ENCODE measurements around the gene MARS1.
"Not testable (repeated sequence)": the region's sequence is repeated elsewhere in the genome, so short reads cannot be mapped to it uniquely, and the experiment has no call there.

Gene MARS1

DNA sequence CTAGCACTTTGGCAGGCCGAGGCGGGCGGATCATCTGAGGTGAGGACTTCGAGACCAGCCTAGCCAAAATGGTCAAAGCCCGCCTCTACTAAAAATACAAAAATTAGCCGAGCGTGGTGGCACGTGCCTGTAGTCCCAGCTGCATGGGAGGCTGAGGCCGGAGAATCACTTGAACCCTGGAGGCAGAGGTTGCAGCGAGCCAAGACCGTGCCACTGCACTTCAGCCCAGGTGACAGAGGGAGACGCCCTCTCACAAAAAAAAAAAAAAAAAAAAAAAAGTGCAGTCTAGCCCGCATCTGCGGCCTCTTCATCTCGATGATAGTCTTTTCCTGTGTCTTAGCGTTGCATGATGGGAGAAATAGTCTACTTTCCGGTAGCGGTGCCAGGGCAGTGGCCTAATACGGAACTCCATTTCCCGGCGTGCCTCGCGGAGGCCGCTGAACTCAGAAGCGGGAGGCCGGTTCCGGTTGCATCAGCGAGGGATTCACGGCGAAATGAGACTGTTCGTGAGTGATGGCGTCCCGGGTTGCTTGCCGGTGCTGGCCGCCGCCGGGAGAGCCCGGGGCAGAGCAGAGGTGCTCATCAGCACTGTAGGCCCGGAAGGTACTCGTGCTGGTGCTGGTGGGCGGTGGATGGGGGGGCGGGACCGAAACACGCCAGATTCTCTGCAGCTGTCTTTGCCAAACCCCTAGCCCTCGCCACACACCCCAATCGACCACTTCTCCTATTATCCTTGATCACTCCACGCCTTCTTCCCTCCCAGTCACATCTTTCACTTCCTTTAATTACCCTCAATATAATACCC is at the start of gene MARS1:
MARS1 (plus strand) TSS at position 472 of the 805 bp plus-strand sequence; CDS start at position 495, 23 bp downstream.
- peak; percentile 95 to 98 for DNase-seq

DNA sequence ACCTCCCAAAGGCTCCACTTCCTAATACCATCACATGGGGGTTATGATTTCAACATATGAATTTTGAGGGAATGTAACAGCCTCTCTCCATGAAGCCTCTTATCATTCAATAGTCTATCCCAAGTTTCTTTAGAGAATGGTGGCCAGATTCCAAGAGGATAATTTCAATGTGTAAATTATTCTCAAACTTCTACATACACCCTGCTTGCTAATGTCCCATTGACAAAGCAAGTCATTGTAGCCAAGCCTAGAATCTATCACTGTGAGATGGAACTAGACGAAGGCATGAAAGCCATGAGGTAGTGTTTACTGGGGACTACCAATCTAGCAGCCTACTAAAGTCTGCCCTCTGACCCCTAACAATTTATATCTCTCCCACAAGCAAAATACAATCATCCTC is 49.5 kb upstream of the MARS1 start:
- DNase-seq, result no peak

DNA sequence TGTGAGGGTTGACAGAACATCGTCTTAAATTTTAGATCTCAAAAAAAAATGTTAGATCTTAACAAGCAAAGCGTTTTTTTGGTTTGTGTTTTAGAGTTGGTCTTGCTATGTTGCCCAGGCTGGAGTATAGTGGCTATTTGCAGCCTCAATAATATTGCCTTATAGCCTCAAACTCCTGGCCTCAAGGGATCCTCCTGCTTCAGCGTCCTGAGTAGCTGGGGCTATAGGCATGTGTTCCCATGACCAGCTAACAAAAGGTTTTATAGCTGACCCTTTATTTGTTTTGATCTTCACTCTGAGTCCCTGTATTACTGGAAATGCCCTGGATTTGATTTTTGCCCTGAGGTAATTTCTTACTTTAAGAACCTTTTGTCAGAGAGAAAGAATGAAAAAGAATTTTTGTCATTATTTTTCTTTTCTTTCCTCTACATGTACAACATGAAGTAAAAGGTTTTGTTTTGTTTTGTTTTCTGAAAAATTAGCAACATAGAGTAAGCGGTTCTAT is 48.1 kb upstream of the MARS1 start:
- no peak for DNase-seq

DNA sequence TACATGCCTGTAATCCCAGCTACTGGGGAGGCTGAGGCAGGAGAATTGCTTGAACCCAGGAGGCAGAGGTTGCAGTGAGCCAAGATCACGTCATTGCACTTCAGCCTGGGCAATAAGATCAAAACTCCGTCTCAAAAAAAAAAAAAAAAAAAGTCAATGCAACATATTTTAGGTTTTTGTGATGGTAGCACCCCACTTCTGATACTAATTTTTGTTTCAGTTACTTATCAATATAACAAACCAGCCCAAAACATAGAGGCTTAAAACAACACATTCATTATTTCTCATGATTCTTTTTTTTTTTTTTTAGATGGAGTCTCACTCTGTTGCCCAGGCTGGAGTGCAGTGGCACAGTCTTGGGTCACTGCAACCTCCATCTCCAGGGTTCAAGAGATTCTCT is 46.5 kb upstream of the MARS1 start:
- DNase-seq, result not testable (repeated sequence)

DNA sequence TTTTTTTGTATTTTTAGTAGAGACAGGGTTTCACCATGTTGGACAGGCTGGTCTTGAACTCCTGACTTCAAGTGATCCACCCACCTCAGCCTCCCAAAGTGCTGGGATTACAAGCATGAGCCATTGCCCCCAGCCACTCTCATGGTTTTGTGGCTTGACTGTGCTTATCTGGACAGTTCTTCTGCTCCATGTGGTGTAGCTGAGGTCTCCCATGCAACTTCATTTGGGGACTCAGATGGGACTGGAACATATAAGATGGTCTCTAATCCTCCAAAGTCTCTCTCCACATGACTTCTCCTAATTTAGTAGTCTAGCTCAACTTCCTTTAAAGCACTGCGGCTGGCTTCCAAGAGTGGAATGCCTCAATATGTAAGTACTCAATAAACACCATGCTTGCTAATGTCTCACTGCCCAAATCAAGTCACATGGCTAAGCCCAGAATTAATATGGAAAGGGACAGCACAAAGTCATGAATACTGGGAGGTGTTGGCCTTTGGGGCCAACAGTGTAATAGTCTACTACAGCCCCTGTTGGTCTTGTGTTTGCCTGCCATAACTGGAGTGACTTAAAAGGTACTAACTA is 45.9 kb upstream of the MARS1 start:
- DNase-seq, result no peak

DNA sequence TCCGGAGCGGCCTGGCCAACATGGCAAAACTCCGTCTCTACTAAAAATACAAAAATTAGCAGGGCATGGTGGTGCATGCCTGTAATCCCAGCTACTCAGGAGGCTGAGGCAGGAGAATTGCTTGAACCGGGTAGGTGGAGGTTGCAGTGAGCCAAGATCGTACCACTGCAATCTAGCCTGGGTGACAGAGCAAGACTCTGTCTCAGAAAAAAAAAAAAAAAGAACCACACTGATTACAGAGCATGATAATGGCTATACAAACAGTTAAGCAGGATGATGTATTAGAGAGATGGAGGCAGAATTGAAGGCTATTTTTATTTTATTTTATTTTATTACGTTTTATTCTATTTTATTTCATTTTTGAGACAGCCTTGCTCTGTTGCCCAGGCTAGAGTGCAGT is 43.5 kb upstream of the MARS1 start:
- DNase-seq, result not testable (repeated sequence)

DNA sequence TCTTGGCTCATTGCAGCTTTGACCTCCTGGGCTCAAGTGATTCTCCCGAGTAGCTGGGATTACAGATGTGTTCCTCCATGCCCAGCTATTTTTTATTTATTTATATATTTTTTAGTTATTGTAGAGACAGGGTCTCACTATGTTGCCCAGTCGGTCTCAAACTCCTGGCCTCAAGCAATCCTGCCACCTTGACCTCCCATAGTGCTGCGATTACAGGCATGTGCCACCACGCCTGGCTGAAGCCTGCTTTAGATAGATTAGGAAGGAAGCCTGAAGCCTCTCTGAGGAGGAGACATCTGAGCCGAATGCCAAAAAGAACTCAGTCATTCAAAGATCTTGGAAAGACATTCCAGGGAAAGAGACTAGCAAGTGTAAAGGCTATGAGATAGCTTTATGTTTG is 43.1 kb upstream of the MARS1 start:
- DNase-seq, result no peak

DNA sequence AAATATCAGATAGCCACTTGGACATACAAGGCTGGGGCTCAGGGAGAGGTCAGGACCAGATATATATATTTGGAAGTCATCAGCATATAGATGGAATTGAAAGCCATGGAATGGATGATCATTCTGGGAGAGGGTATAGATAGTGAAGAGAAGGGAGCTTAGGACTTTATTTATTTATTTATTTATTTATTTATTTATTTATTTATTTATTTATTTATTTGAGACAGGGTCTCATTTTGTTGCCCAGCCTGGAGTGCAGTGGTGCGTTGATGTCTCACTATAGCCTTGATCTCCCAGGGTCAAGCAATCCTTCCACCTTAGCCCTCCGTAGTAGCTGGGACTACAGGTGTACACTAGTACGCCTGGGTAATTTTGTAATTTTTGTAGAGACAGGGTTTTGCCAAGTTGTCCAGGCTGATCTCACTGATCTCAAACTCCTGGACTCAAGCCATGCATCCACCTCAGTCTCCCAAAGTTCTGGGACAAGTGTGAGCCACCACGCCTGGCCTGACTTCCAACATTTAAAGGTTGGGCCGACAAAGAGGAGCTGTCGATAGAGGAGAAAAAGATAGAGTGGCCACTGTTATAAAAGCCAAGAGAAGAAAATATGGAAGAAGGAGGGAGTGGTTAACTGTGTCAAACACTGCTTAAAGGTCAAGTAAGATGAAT is 41.4 kb upstream of the MARS1 start:
- no peak for DNase-seq

DNA sequence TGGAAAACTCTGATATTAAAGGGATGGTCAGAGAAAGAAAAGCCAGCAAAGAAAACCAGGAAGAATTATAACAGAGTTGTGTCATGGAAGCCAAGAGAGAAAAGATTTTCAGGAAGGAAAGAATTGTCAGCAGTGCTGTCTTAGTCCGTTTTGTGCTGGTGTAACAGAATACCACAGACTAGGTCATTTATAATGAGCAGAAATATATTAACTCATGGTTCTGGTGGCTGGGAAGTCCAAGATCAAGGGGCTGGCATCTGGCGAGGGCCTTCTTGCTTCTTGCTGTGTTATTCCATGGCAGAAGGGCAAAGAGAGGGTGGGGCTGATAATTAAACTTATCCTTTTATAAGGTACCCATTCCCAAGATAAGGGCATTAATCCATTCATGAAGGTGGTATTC is 39.2 kb upstream of the MARS1 start:
- DNase-seq, result no peak

DNA sequence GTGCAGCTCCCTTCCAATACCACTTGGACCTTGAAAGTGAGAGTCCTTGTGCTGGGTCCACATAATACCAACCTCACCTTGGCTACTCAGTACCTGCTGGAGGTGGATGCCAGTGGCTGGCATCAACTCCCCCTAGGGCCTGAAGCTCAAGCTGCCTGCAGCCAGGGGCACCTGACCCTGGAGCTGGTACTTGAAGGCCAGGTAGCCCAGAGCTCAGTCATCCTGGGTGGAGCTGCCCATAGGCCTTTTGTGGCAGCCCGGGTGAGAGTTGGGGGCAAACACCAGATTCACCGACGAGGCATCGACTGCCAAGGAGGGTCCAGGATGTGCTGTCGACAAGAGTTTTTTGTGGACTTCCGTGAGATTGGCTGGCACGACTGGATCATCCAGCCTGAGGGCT is 38.5 kb upstream of the MARS1 start:
- no peak for DNase-seq

DNA sequence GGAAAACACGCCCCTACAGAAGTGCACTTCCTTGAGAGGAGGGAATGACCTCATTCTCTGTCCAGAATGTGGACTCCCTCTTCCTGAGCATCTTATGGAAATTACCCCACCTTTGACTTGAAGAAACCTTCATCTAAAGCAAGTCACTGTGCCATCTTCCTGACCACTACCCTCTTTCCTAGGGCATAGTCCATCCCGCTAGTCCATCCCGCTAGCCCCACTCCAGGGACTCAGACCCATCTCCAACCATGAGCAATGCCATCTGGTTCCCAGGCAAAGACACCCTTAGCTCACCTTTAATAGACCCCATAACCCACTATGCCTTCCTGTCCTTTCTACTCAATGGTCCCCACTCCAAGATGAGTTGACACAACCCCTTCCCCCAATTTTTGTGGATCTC is 37.8 kb upstream of the MARS1 start:
- DNase-seq, result no peak

DNA sequence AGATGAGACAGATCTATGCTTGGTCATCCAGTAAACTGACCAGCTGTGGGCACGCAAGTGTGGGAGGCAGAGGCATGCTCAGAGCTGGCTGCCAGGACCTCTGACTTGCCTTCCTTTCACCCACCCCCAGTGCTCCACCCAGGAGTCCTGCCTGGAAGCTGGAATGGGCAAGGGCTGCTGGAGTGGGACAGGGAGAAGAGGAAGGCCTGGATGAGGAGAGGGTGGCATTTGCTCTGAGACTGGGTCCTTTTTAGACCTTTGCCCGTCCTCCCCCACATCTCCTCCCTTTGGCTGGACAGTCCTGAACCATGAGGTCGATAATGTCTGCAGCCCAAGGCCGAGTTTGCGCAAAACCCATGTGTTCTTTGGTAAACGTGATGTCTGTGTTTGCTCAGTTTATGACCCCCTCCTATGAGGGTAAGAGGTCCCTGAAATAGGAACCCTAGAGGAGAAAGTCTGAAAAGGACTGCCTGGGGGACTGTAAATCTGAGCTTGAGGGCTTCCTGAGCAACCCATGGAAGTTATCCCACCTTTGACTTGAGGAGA is 36.6 kb upstream of the MARS1 start:
- DNase-seq, result no peak

DNA sequence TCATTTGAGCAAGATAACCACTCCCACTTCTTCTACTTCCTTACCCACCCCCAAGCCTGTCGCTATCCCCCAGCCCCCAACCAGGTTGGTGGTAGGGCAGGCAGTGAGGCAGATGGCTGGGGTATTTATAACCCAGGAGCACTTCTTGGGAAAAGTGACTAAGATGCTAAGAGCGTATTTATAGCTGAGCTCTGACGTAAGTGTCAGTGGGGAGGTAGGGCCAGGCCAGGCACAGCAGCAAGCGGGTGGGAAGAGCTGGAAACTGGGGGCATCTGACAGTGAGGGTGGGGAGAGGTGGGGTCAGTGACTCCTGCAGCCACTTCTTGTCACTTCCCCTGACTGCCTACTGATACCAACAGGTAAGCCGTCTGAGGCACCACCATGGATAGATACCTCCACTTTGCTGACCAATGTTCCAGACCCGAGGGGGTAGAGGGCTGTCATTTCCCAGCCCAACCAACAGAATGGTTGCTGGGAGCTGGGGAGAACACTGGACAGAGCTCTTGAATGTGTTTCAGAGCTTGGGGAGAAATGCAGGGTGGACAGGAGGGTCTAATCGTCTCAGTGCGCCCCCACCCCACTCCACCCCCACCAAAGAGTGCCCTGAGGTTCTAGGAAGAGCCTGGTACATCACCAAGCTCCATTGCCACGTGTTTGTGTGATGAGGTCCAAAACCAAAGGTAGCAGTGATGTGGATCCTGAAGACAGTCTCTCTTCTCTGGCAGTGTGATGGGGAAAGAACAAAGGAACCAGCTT is 35.5 kb upstream of the MARS1 start:
- no peak for DNase-seq

DNA sequence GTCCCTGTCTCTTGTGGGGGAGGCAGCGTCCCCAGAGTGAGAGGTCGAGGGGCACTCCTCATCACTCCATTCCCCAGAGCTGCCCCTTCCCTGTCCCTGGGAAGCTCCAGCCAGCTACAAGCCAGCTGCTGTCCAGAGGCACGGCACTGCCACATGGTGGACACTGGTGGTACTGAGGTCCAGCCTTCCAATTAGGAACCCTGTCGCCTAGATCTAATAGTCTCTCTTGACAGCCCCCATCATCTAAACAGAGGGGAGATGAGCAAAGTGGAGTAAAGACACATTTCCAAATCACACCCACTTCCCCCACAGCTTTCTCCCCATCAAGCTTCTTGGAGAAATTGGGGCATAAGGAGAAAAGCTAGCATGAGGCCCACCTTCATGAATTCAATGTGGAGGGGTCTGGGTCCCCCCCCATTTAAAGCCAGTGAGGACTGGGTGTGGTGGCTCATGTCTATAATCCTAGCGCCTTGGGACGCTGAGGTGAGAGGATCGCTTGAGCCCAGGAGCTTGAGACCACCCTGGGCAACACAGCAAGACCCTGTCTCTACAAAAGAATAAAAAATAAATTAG is 34.8 kb upstream of the MARS1 start:
- DNase-seq, result peak; percentile 65 to 73

DNA sequence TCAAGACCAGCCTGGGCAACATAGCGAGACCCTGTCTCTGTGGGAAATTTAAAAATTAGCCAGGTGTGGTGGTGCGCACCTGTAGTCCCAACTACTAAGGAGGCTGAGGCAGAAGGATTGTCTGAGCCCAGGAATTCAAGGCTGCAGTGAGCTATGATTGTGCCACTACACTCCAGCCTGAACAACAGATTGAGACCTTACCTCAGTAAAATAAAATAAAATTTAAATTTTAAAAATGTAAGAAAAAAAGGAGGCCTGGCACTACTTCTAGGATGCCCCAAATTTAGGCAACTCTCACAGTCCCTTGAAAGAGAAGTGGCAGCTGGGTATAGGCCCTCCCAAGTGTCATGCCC is 33.7 kb upstream of the MARS1 start:
- no peak for DNase-seq

DNA sequence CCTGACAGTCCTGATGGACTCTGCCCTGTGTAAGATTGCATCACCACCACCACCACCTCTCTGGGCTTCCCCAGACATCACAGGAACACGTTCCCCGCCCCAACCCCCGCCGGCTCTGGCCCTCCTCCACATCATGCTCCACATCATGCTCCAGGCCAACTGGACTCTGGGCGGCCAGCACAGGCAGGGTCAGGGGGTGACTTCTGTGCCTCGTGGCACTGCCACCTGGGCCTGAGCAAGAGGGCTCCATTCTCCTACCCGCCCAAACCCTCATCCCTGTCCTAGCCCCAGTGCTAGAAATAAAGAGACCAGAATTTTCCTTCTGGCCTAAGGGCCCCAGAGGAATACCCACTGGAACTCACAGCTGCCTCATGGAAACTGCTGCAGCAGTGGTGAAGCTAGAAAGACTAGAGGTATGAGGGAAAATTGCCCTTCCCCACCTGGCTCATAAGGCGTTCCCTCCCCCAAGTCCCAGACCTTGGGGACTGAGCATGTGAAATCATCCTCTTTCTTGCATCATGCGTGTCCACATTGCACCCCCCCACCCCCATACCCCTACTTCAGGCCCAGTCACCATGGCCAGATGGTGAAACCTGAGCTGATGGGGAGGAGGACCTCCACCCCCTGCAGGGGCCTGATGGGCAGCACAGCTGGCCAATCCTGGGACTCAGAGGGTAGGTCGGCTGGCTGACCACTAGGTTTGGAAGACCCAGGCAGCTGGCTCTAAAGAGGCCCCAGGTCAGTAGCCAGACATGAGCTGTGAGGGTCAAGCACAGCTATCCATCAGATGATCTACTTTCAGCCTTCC is 33.1 kb upstream of the MARS1 start, which contains the start of gene INHBE:
INHBE (plus strand) TSS at position 742 of the 808 bp plus-strand sequence. CDS start 230 bp downstream, outside the sequence.
- DNase-seq, result no peak

DNA sequence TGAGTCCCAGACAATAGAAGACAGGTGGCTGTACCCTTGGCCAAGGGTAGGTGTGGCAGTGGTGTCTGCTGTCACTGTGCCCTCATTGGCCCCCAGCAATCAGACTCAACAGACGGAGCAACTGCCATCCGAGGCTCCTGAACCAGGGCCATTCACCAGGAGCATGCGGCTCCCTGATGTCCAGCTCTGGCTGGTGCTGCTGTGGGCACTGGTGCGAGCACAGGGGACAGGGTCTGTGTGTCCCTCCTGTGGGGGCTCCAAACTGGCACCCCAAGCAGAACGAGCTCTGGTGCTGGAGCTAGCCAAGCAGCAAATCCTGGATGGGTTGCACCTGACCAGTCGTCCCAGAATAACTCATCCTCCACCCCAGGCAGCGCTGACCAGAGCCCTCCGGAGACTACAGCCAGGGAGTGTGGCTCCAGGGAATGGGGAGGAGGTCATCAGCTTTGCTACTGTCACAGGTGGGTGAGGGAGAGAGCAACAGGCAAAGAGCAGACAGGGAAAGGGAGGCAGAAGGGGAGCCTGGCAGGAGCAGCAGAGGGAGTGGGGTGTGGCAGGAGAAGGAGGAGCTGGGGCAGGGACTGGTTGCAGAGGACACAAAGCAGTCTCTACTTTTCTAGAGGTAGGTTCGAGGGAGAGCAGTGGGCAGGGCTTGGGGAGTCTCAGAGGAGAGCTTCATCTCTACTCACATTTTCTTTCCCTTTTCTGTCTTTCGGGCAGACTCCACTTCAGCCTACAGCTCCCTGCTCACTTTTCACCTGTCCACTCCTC is 32.3 kb upstream of the MARS1 start:
- no peak for DNase-seq

DNA sequence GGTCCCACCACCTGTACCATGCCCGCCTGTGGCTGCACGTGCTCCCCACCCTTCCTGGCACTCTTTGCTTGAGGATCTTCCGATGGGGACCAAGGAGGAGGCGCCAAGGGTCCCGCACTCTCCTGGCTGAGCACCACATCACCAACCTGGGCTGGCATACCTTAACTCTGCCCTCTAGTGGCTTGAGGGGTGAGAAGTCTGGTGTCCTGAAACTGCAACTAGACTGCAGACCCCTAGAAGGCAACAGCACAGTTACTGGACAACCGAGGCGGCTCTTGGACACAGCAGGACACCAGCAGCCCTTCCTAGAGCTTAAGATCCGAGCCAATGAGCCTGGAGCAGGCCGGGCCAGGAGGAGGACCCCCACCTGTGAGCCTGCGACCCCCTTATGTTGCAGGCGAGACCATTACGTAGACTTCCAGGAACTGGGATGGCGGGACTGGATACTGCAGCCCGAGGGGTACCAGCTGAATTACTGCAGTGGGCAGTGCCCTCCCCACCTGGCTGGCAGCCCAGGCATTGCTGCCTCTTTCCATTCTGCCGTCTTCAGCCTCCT is 31.6 kb upstream of the MARS1 start:
- DNase-seq, result peak; percentile 18 to 55

DNA sequence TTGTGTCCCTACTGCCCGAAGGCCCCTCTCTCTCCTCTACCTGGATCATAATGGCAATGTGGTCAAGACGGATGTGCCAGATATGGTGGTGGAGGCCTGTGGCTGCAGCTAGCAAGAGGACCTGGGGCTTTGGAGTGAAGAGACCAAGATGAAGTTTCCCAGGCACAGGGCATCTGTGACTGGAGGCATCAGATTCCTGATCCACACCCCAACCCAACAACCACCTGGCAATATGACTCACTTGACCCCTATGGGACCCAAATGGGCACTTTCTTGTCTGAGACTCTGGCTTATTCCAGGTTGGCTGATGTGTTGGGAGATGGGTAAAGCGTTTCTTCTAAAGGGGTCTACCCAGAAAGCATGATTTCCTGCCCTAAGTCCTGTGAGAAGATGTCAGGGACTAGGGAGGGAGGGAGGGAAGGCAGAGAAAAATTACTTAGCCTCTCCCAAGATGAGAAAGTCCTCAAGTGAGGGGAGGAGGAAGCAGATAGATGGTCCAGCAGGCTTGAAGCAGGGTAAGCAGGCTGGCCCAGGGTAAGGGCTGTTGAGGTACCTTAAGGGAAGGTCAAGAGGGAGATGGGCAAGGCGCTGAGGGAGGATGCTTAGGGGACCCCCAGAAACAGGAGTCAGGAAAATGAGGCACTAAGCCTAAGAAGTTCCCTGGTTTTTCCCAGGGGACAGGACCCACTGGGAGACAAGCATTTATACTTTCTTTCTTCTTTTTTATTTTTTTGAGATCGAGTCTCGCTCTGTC is 31.0 kb upstream of the MARS1 start:
- DNase-seq, result no peak

DNA sequence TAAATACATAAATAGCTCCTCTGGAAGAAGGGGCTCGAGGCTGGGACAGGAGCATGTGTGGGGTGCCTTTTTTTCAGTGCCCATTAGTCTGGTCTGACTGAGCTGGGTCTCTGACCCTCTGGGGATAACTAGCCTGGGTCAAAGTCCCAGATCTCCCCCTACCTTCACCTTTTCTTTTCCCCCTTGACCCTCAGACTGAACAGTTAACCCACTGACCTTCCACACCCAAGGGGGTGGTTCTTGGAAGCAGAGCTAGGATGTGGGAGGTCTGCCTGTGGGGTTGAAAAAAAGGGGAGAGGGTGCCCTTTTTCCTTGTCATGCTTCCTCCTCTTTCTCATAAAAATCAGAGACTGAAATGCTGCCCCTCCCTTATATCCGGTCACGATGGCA is 29.2 kb upstream of the MARS1 start:
- no peak for DNase-seq

All from NCI-H2081 (cell line).